Activated CD8-positive, alpha-beta memory T cell treated with anti-CD3 and anti-CD28 coated beads for 48 hours (primary cell): ENCODE measurements around the gene ABCC4.

Experiments
- DNase-seq, 3 experiments: peaks; one replicate each; pipeline ENCODE4 v3.0.0-alpha.2; 2020; ENCODE audit warnings: low read depth in 2 of 3, low spot score in 2 of 3

The ABCC4 gene

DNA sequence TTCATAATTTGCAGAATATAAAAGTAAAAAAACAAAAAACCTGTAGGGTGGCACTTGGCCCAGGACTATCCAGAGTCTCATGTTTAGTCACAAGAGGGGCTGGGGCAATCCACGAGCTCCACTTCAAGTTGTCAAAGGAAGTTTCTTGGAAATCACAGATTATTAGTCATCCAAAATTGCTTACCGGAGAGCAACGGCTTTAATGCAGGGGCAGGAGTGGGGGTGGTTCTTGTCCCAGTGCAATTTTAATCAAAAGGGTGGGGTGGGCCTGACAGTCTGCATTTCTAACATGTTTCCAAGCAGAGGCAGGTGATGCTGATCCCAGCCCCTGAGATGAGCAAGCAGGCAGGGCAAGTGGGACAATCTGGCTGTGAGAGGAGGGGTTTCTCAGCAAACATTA lies 233.9 kb downstream of the ABCC4 start:
- DNase-seq, result no peak

DNA sequence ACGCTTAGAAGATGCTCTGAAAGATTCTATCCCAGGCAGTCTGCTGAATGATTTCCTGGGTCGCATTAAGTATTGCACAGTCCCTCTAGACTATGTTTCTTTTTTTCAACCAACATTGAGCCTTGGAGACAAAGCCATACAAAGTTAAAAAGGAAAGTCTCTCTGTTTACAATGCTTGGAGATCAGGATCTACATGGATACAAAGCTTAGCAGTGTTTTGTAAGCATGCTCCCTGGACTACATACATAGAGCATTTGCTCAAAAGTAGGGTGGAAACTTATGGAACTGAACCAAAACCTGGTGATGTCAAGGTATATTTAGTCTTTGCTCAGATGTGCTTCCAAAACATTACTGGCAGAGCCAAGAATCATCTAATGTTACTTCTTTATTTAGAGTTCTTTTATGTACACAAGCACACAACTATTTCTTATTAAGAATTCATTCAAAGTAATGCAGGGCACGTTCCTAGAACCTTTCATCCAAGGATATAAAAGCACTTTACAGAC lies 241.2 kb downstream of the ABCC4 start:
- DNase-seq, result no peak

DNA sequence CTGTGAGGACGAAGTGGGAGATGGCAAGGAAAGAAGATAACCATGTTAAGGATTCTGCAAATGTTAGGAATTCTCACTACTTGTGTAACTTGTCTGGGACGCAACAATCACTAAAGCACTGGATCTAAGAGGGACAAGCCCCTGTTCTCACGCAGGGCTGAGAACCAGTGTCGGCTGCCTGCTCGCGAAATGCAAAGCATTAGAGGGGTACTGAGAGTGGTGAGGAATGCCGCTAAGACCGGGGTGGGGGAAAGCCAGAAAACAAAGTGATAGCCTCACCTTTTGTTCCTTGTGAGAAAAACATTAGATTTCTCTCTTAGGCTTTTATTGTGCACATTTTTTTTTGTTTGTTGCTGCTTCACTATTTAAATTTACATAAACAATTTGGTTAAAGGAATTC lies 241.9 kb downstream of the ABCC4 start:
- DNase-seq, result no peak

DNA sequence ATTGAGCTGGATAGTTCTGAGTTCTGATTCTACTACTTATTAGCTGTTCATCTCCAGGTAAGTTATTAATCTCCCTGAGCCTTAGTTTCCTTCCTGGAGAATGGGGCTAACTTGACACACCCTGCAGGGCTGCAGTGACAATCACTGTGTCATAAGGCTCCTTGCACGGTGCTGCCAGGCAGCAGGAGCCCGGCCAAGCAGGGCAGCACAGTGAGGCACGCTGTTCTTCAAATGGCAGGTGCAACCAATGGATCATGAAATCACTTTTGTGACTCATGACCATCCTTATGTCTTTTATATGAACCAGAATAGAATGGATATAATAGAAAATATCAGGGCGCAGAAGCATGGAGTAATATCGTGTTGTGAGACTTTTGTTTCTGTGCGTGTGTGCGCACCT lies 242.6 kb downstream of the ABCC4 start:
- no peak for DNase-seq

DNA sequence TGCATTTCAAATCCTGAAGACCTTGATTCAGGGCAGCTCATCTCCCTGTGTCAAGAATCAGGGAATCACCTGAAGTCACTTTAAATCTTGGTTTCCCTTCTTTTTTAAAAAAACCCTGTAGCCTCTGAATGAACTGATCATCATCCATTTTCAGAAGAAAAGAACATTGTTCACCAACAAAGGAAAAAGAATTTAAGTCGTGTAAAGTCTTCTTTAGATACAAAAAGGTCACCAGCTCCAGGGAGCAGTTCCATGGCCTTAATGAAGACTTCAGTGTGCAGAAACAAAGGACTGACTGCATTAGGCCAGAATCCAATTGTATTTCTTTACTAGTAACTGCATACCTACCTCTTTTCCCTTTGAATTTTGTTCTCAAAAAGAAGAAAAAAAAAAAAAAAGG lies 245.0 kb downstream of the ABCC4 start:
- no peak for DNase-seq

DNA sequence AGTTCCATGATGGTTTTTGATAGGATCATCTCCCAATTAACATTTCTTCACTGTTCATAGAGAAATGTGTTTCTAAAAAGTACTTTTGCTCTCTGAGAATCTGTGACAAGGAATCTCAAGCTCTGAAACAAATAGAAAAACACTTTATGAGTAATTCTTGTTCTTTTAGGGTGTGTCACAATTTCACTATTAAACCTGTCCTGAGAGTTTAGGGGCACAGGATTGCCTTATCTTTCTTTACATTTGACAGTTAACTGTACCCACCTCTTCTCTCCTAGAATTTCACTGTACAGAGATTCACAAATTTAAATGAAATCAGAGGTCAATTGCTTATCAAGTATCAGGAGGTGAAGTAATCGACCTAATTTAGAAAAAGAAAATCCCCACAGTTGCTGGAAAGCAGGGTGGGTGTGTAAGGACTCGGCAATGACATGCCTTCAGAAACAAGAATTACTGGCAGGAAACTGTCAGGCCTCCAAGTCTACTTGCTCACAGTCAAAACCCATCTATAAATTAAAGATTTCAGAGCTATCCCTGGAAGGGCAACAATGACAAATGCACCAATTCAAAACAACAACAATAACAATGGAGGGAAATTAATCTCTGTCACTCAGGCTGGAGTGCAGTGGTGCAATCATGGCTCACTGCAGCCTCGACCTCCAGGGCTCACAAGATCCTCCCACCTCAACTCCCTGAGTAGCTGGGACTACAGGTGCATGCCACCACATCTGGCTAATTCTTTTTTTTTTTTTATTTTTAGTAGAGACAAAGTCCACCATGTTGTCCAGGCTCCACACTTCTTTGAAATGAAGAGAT lies 250.2 kb downstream of the ABCC4 start:
- no peak for DNase-seq

DNA sequence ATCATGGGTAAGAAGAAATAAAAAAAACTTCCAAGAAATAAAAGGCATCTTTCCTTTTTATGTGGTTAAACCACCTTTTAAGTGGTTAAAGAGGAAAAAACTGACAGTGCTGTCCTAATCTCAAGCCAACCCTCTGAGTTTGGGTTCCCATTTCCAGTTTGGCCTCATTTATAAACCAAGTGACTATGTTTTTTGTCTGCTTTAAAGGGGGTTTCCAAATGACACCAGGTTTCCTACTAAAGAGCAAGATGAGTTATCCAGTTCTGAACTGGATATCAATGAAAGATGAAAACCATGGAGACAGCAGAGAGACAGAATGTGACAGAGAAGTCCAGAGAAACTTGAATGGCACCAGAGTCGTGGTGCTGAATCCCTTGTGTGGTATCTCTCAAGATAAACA lies 251.5 kb downstream of the ABCC4 start:
- no peak for DNase-seq

DNA sequence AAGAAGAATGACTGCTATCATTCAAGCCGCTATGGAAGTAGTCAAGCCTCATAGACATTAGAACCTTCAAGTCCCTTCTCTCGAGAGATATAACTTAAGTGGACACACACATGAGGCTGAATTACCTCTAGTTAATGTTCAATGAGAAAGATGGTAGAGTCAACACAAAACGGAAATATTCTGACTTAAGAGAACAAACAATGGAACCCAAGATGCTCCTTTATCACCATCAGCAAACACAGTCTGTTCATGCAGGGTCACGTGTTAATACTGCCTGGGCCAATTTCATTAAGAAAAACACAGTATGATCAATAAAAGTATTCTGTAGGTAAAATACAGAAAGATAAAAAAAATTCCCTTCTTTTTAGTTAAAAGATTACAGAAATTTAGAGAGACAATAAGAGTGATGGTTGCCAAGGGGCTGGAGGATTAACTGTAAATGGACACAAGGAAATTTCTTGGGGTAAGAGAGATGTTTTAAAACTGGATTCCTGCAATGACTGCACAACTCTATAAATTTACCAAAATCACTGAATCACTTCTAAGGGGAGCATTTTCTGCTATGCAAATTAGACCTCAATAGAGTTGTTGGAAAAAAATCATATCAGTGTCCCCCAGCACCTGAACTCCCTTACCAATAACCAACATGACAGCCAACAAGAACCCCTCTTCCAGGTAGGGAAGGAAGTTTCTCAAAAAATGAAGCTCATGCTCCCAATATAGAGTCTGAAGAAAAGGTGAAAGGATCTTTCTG lies 256.6 kb downstream of the ABCC4 start:
- DNase-seq, result no peak

DNA sequence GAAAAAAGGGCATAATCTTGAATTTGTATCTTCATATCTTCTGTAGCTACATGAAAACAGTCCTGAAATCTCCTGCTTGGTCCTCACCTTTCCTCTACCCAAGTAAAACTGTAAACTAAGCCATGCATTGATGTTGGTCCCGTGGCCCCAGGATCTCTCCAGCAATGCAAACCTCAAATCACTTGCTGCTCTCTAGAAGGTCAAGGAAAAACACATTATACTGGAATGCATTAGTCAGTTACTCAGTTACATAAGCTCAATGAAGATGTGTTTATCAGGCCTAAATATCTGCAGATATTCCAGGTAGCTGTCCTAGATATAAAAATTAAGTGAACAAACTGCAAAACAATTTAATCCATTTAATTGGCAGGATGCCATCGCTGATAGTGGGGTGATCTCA lies 261.8 kb downstream of the ABCC4 start:
- DNase-seq, result no peak

DNA sequence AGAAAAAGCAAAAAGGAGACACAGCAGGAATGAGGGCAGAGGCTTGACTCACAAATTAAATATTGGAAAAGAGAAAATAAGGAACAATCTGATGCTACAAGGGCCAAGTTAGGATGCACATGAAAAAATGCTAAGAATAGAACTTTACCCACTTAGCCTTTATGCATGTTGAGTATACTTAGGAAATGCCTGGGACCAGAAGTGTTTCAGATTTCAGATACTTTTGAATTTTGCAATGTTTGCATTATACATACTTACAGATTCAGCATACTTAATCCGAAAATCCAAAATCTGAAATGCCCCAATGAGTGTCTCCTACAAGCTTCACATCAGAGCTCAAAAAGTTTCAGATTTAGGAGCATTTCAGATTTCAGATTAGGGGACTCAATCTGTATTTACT lies 262.3 kb downstream of the ABCC4 start:
- no peak for DNase-seq

DNA sequence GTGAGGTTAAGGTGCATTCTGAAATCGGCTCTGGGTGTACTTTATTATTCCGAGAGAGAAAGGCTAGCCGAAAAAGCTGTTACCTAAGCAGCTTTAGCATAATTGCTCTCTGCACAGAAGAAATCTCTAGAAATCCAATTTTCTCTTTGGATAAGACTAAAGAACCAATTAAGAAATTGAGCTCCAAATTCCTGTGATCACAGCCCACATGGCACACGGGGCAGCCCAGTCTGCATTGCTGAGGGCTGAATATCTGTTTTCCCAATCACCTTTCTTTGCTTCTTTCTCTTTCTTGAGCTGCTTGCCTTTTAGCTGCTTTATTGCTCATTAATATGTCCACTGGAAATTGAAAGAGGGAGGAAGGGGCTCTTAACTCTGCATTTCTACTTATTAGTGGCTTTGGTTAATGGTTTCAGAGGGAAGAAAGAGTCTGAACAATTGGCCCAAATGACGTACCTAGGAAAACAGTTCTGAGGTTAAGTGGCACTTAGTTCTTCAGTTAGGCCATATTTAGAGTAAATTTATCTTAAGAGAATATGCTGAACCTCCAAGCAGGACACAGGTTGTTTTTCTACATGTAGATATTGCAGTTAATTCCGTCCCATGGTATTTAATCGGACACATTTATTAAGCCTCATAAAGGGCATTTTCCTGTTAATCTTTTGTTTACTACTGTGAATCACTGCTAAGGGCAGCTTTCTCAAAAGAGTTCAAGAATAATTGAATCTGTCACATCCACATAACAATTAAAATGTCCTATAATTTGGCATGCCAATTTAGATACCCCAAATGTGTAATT lies 265.7 kb downstream of the ABCC4 start:
- DNase-seq, result no peak

DNA sequence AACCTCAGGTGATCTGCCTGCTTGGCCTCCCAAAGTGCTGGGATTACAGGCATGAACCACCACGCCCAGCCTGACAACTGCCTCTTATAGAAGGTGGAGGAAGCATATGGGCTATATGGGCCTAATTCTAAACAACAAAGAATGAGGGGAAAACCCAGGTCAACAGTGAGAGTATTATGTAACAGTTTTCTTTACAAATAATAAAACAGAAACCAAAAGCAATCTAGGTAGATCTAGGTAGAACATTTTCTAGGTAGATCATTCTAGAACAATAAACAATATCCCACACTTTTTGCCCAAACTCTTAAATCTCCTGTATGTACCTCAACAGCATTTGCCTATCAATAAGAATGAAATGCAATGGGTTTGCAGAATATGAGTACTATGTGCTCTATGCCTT lies 267.4 kb downstream of the ABCC4 start:
- no peak for DNase-seq

DNA sequence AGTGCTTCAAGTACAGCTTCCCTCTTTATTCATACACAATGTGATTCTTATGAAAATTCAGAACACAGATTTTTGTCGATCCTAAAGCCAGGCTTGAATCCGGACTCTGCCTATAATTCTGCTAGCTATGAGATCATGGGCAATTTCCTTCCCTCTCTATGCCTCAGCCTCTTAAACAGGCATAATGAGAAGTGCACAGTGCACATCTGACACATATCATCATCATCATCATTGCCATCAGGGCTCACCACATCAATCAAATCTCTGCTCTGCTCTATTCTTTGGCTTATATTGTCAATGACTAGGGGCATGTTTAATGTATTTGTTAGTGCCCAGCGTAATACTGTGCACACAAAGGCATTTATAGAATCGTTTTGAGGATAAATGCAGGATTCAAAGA lies 269.1 kb downstream of the ABCC4 start:
- DNase-seq, result no peak

DNA sequence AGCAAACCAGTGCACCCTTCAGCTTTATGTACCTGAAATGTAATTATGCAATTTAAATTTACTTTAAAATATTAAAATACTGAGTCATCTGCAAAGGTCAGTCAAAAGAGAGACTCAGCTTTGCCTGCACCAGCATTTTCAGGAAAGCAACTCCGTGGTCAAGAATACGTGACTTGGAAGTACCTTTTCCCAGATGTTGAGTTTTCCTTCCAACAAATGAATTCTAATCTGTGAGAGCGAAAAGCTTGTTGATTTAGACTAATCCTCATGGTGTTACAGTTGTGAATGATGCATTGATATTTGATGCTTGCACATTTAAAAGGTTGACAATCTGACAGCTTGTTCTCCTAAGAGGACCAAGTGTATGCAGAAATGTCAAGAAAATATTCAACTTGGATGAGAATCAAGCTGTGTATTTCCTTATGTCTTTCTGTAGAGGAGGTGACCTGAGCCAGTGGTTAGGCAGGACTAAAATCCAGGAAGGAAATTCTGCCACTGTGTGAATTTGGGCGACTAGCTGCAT lies 270.4 kb downstream of the ABCC4 start:
- no peak for DNase-seq

DNA sequence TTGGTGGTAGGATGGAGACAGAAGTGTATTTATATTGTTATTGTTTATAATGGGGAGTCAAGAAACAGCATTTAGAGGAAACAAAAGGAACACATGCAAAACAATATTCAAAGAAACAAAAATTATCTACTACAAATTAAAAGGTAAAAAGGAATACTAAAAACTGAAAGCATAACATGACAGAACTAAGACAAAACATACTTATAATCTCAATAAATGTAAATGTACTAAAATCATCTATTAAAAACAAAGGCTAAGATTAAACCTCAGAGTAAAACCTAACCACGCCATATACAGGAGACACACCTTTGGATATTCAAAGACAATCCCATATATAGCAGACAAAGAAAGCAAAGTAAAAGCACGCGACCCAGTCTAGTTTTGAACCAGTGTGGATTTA lies 273.6 kb downstream of the ABCC4 start:
- no peak for DNase-seq

DNA sequence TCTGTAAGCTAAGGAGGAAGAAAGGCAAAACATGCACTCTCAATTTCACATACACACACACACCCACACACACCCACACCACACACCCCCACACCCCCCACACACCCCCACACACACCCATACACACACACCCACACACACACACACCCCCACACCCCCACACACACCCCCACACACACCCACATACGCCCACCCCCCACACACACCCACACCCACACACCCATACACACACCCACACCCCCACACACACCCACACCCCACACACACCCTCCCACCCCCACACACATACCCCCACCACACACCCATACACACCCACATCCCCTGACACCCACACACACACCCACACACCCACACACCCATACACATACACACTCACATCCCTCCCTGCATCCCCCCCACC lies 276.1 kb downstream of the ABCC4 start:
- no peak for DNase-seq

DNA sequence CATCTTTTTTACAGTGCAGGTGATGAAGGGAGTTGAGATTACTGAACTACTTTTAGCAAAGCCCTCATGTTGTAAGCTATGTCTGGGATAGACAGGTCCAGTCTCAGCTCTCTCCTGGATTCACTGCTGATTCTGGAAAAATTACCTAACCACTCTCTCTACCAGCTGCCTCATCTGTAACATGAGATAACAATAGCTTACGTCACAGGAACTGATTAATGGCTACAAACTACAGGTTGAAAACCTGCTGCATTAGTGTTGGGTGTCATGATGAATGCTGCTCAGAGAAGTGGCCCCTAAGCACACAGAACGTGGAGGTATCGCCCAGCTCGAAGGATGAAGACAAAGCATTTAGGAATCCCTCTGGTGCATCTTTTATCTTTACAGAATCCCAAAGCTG lies 277.8 kb downstream of the ABCC4 start:
- DNase-seq, result no peak

DNA sequence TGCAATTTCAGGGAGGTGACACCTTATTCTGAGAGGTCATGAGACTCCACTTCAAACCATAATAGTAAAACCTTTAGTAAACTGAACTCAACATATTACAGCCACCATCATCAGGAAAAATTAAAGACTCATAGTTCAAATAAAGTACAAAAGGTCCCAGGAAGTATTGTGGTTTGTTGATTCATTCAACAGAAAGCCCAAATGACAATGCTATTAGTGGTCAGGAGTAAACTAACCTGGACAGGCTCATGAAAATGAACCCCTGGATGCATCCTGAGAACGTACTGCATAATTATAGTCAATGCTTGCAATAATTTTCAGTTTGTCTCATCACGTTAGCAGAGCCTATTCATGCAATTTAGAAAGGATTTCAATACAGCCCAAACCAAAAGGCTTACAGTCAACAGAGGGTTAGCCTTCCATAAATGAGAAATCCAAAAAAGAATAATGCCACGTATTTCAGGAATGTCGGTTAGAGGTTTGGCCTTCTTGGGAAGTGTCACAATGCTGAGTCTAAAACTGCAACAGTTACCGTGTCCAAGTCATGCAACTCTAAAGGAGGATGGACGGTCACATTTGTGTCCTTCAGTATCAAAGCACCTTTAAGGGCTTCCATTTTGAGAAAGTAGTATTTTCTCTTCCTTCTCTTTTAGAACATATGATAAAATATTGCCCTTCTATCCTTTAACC lies 280.8 kb downstream of the ABCC4 start:
- no peak for DNase-seq

DNA sequence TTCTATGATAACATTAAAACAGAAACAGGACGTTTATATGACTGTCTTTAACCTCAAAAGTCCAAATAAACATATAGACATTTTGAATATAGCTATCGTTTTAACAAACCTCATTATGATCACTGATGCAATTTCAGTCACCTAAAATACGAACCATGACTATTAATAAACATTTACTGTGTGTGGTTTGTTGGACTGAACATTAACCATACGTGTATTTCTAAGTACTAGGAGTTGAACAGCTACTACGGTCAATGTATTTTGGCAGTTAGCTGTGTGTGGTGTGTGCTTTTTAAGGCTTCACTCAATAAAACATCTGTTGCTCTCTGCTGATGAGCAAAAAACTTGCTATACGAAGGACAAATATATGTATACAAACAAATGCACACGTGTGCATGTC lies 281.4 kb downstream of the ABCC4 start:
- DNase-seq, result no peak

DNA sequence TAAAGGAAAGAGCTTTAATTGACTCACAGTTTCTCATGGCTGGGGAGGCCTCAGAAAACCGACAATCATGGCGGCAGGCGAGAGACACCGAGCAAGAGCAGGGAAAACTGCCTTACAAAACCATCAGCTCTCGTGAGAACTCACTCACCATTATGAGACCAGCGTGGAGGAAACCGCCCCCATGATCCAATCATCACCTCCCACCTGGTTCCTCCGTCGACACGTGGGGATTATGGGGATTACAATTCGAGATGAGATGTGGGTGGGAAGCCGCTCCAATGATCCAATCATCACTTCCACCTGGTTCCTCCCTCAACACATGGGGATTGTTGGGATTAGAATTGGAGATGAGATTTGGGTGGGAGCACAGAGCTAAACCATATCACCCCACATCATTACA lies 293.9 kb downstream of the ABCC4 start:
- no peak for DNase-seq

DNA sequence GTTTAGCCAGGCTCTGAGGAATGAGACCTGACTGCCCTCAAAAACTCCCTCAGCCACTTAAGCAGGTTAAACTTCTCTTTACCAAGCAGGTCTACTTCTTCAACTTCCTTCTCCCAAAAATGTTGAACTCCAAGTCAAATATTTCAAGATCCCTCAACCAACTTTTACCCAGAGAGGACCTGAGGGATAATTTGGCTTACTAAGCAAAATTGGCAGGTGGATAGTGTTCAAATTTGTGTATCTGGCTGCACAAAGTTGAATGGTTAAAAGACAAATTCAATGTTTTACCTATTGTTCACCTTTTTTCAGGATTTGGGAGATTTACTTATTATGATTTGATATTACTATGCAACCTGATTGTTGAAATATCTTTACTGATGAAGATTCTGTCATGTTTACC lies 296.0 kb downstream of the ABCC4 start:
- DNase-seq, result no peak
